GM12878 (cell line): Measurements from ENCODE around the gene AURKAIP1. TPM values are rescaled to one million over a fixed set of nuclear protein-coding genes. Genes with fewer than 3 reads are reported as not detected.

ENCODE experiments used
- ATAC-seq: fragments of 200-7000 bp; cut with Tn5 transposase; 3 replicates; pipeline ENCODE4 v1.9.1; 2020; ENCODE audit warnings: mild to moderate bottlenecking, moderate library complexity
- BruUV-seq: library from RNA; stranded (reverse); fragments of 400-500 nt; replicated peaks from 2 replicates; lab custom pipeline; 2021; lab: Mats Ljungman, UMichigan
- CTCF ChIA-PET: fragments of 300-600 bp; sonication (Branson Sonifier 250); formaldehyde crosslinking; extraction: SDS; loops from one replicate; lab custom pipeline; 2021; ENCODE audit warnings: inconsistent platforms; lab: Yijun Ruan, JAX
- POLR2A ChIA-PET: fragments of 350-600 bp; formaldehyde crosslinking; extraction: SDS; loops from one replicate; lab custom pipeline; 2021; ENCODE audit warnings: inconsistent platforms; lab: Charles Lee
- RAD21 ChIA-PET: fragments of 300-600 bp; sonication (Branson Sonifier 250); formaldehyde crosslinking; loops from one replicate; lab custom pipeline; 2023; ENCODE audit warnings: antibody characterized with exemption; ENCODE audit not compliant: unreplicated experiment; lab: Charles Lee
- SMC1A ChIA-PET: fragments of 300-600 bp; sonication (Branson Sonifier 250); formaldehyde crosslinking; loops from one replicate; lab custom pipeline; 2023; ENCODE audit not compliant: unreplicated experiment, uncharacterized antibody; lab: Charles Lee
- DNase-seq: peaks from one replicate; pipeline ENCODE4 v3.0.0-alpha.2; 2011; ENCODE audit warnings: low read depth, low spot score
- FAIRE-seq: peaks from 3 replicates; lab custom pipeline; 2011; peaks lifted over from hg19 to GRCh38; lab: Jason Lieb, UNC
- H2AFZ ChIP-seq: 2 replicates; pipeline ENCODE4 v1.6.0; 2011; ENCODE audit warnings: low read depth, low read length, control low read depth; ENCODE audit not compliant: control insufficient read depth
- H3K27ac ChIP-seq: 2 replicates; pipeline ENCODE4 v1.5.1; 2011; ENCODE audit warnings: control low read depth; ENCODE audit not compliant: control insufficient read depth, insufficient read depth
- H3K27me3 ChIP-seq, 2 experiments: replicated peaks in 1 of 2; 2 replicates each; pipeline versions ENCODE4 v1.6.0 to v1.6.1; 2011; ENCODE audit warnings: low read length in 1 of 2; ENCODE audit not compliant: control insufficient read depth in 2 of 2, insufficient read depth in 2 of 2
- H3K36me3 ChIP-seq, 2 experiments: 2 replicates each; pipeline ENCODE4 v1.5.1; 2011; ENCODE audit warnings: low read length in 1 of 2; ENCODE audit not compliant: control insufficient read depth in 2 of 2, insufficient read depth in 2 of 2
- H3K4me1 ChIP-seq: 2 replicates; pipeline ENCODE4 v1.6.1; 2011; ENCODE audit warnings: mild to moderate bottlenecking, low read length, moderate library complexity, mixed read lengths; ENCODE audit not compliant: control insufficient read depth, insufficient read depth
- H3K4me2 ChIP-seq: 2 replicates; pipeline ENCODE4 v1.6.0; 2011; ENCODE audit warnings: control low read depth; ENCODE audit not compliant: control insufficient read depth, insufficient read depth
- H3K4me3 ChIP-seq: fragments of 200-600 bp; sonication (generic); 2 replicates; pipeline ENCODE4 v1.5.1; 2016
- H3K79me2 ChIP-seq: 2 replicates; pipeline ENCODE4 v1.6.0; 2011; ENCODE audit warnings: low read length; ENCODE audit not compliant: control insufficient read depth, insufficient read depth
- H3K9ac ChIP-seq: 2 replicates; pipeline ENCODE4 v1.8.0; 2011; ENCODE audit warnings: low read length, control low read depth, mixed read lengths; ENCODE audit not compliant: control insufficient read depth, insufficient read depth
- H3K9me3 ChIP-seq: replicated peaks from 3 replicates; pipeline ENCODE4 v1.5.1; 2011; ENCODE audit warnings: mild to moderate bottlenecking, low read length; ENCODE audit not compliant: control insufficient read depth, insufficient read depth
- H4K20me1 ChIP-seq: 2 replicates; pipeline ENCODE4 v1.6.0; 2011; ENCODE audit not compliant: control insufficient read depth, insufficient read depth
- DPF2 ChIP-seq: fragments of 450-650 bp; IDR thresholded peaks from 2 replicates; pipeline ENCODE4 v1.6.1; 2017; ENCODE audit warnings: mild to moderate bottlenecking
- EGR1 ChIP-seq, 2 experiments: IDR thresholded peaks; 1 replicate in 1 of 2; 2 replicates in 1 of 2; pipeline ENCODE4 v1.6.1; 2011 to 2012; ENCODE audit warnings: low read depth in 2 of 2, low read length in 2 of 2, borderline replicate concordance in 1 of 2, mild to moderate bottlenecking in 1 of 2, moderate library complexity in 1 of 2
- ETV6 ChIP-seq, 2 experiments: fragments of 450-650 bp in 1 of 2; IDR thresholded peaks in 1 of 2; conservative IDR thresholded peaks in 1 of 2; 2 replicates each; pipeline ENCODE4 v1.6.1; 2014; ENCODE audit warnings: antibody characterized with exemption in 1 of 2, borderline replicate concordance in 1 of 2, low read depth in 1 of 2, mild to moderate bottlenecking in 1 of 2, moderate library complexity in 1 of 2
- JUND ChIP-seq: IDR thresholded peaks from 2 replicates; pipeline ENCODE4 v1.6.1; 2012; ENCODE audit warnings: low read depth, mild to moderate bottlenecking, low read length, improper control_type of control experiment, moderate library complexity
- MLLT1 ChIP-seq: fragments of 450-650 bp; IDR thresholded peaks from 2 replicates; pipeline ENCODE4 v1.6.1; 2016; ENCODE audit warnings: mild to moderate bottlenecking
- PAX5 ChIP-seq: IDR thresholded peaks from 2 replicates; pipeline ENCODE4 v1.6.1; 2011; ENCODE audit warnings: low read depth, low read length, borderline replicate concordance
- SMARCA5 ChIP-seq: fragments of 450-650 bp; IDR thresholded peaks from 2 replicates; pipeline ENCODE4 v1.6.1; 2017; ENCODE audit warnings: mild to moderate bottlenecking
- YBX1 ChIP-seq: fragments of 450-650 bp; IDR thresholded peaks from 2 replicates; pipeline ENCODE4 v1.6.1; 2016; ENCODE audit warnings: antibody characterized with exemption
- WGBS: methylation state at CpG from one replicate; pipeline ENCODE4 v1.1.6; 2016; ENCODE audit warnings: low lambda C conversion rate; ENCODE audit not compliant: insufficient replicate concordance, insufficient coverage; ENCODE audit errors: missing lambda C conversion rate; 5-methylcytosine and 5-hydroxymethylcytosine counted together
- in situ Hi-C: fragments of 300-500 bp; cut with MboI; formaldehyde crosslinking; loops from 9 replicates; pipeline ENCODE4 v1.14.3; 2018; ENCODE audit warnings: mixed read lengths
- intact Hi-C: fragments of 100-400 bp; cut with micrococcal nuclease; formaldehyde crosslinking; loops from one replicate; pipeline ENCODE4 v1.14.2; 2022; ENCODE audit not compliant: unreplicated experiment
- polyA plus RNA-seq, 11 experiments: library from polyadenylated mRNA; depleted of rRNA in 4 of 11; unstranded in 6 of 11; stranded (reverse) in 5 of 11; fragments of >200 nt; fragmentation: Nextera tagmentation in 4 of 11; fragmentation: Illumina TruSeq in 1 of 11; extraction: Ambion mirVana in 4 of 11; extraction: Trizol in 1 of 11; gene quantifications; 1 replicate in 1 of 11; 2 replicates in 10 of 11; pipeline versions ENCODE4 v1.2.1 to v1.2.3, GENCODE V29; 2011 to 2016; ENCODE audit warnings: inconsistent platforms in 2 of 11, missing spikeins in 2 of 11, low read depth in 1 of 11
- total RNA-seq, 4 experiments: library from RNA; depleted of rRNA in 3 of 4; stranded (reverse); fragments of >200 nt in 3 of 4; fragmentation: Illumina TruSeq in 1 of 4; extraction: Trizol in 1 of 4; gene quantifications; 2 replicates each; pipeline versions ENCODE4 v1.2.1 to v1.2.3, GENCODE V29; 2013 to 2021
- TF ChIP-seq, protein P1 (sequence below): fragments of 450-650 bp; conservative IDR thresholded peaks from 2 replicates; pipeline ENCODE4 v1.6.1; 2017; ENCODE audit warnings: mild to moderate bottlenecking, moderate library complexity
- TF ChIP-seq, protein P2 (sequence below), 3 experiments: IDR thresholded peaks in 2 of 3; conservative IDR thresholded peaks in 1 of 3; 2 replicates each; pipeline ENCODE4 v1.5.1; 2011; ENCODE audit warnings: low read depth in 3 of 3, low read length in 3 of 3, mild to moderate bottlenecking in 3 of 3, control low read depth in 2 of 3, moderate library complexity in 2 of 3, inconsistent platforms in 1 of 3, mixed read lengths in 1 of 3; ENCODE audit not compliant: control insufficient read depth in 2 of 3, insufficient read depth in 1 of 3; ENCODE audit errors: extremely low read depth in 1 of 3

AURKAIP1 gene
- total and polyA plus RNA-seq, 10 of the 15 experiments (the other 5 are each of a cell fraction or from before 2014, with no cell fraction given) = 6.5 to 366 (median 120) TPM

DNA sequence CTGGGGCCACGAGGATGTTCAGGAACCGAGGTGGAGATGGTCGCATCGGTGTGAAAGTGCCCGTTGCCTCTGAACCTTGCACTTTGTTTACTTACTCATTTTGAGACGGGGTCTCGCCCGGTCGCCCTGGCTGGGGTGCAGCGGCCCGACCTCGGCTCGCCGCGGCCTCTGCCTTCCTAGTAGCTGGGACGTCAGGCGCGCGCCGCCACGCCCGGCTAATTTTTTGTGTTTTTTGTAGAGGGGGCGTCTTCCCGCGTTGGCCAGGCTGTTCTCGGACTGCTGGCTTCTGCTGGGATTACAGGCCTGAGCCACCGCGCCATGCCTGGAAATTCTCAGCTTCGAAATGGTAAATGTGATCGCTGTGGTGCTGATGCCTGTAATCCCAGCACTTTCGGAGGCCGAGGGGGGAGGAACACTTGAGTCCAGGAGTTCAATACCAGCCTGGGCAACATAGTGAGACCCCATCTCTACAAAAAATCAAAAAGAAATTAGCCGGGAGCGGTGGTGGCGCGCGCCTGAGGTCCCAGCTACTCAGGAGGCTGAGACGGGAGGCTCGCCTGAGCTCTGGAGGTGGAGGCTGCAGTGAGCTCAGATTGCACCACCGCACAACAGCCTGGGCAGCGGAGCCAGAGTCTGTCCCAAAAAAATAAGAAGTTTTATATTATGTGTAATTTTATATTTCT lies 32.8 kb upstream of the AURKAIP1 start:
- peaks cover 46% of the 10 kb centered on the region for H3K79me2 ChIP-seq
- in situ Hi-C loops = no loop called here
- WGBS = 19% methylated on average over 34 of the region's 41 CpGs

More for the DNA sequence above, 32.8 kb upstream of the AURKAIP1 start:
- BruUV-seq = no TSS peak
- H3K27me3 ChIP-seq = no peaks in the 10 kb centered on the region
- peaks cover 10% of the 10 kb centered on the region for H3K9me3 ChIP-seq
- ChIA-PET CTCF (interaction anchor here (0.6 to 2.3 kb wide), 8 partner anchors 9 to 98 kb away, joined by 3 to 7 read pairs (median 4); partner anchors contain the start of genes AURKAIP1 and CCNL2), POLR2A (interaction anchor here (0.7 to 2.7 kb wide), 5 partner anchors 9 to 32 kb away, joined by 3 to 15 read pairs (median 4); partner anchors contain the start of genes ANKRD65, AURKAIP1, CCNL2 and VWA1), RAD21 (interaction anchor here (1.2 to 1.6 kb wide), 3 partner anchors 30 to 34 kb away, joined by 3 to 8 read pairs (median 4); no protein-coding TSS in a partner anchor), SMC1A (interaction anchor here (0.8 to 1.1 kb wide), 5 partner anchors 9 to 33 kb away, joined by 3 to 5 read pairs (median 4); partner anchors contain the start of gene AURKAIP1)
- peaks cover 16% of the 10 kb centered on the region for H3K4me1 ChIP-seq
- peak overlapping the region; percentile 98 for H3K4me3 ChIP-seq
- H3K27ac ChIP-seq = peak overlapping the region; percentile 93
- no peak for FAIRE-seq
- H3K4me2 ChIP-seq = peak overlapping the region; percentile 70
- intact Hi-C loops = loop anchor here (2.0 kb wide), 1 partner anchor 33 kb away; no protein-coding TSS in a partner anchor
- H3K9ac ChIP-seq = peak overlapping the region; percentile 97
- peak overlapping the region; percentile 75; the same call in 1 of the 2 replicates for H2AFZ ChIP-seq
- TF ChIP-seq ETV6 (conservative IDR thresholded peaks at IDR 0.05 in 1 of 2, IDR thresholded peaks at IDR 0.05 in 1 of 2; ENCODE audit: borderline replicate concordance in 1 of 2, low read depth in 1 of 2) (no peak), SMARCA5 (0 out of 2 replicates have a peak, but pooled peaks have one; percentile 7), EGR1 (IDR thresholded peaks at IDR 0.05; ENCODE audit: borderline replicate concordance in 1 of 2, low read depth in 2 of 2, low read length in 2 of 2) (0 out of 3 replicates have a peak, but pooled peaks of 1 of the 2 experiments have one; percentile 32), PAX5 (peak; percentile 69; the same call in 1 of the 2 replicates), YBX1 (no peak), MLLT1 (peak; percentile 84), DPF2 (peak; percentile 31; the same call in 1 of the 2 replicates), JUND (0 out of 2 replicates have a peak, but pooled peaks have one; percentile 1)
- TF ChIP-seq, protein P1, sequence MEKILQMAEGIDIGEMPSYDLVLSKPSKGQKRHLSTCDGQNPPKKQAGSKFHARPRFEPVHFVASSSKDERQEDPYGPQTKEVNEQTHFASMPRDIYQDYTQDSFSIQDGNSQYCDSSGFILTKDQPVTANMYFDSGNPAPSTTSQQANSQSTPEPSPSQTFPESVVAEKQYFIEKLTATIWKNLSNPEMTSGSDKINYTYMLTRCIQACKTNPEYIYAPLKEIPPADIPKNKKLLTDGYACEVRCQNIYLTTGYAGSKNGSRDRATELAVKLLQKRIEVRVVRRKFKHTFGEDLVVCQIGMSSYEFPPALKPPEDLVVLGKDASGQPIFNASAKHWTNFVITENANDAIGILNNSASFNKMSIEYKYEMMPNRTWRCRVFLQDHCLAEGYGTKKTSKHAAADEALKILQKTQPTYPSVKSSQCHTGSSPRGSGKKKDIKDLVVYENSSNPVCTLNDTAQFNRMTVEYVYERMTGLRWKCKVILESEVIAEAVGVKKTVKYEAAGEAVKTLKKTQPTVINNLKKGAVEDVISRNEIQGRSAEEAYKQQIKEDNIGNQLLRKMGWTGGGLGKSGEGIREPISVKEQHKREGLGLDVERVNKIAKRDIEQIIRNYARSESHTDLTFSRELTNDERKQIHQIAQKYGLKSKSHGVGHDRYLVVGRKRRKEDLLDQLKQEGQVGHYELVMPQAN = 0 out of 2 replicates have a peak, but pooled peaks have one; percentile 36
- TF ChIP-seq, protein P2, sequence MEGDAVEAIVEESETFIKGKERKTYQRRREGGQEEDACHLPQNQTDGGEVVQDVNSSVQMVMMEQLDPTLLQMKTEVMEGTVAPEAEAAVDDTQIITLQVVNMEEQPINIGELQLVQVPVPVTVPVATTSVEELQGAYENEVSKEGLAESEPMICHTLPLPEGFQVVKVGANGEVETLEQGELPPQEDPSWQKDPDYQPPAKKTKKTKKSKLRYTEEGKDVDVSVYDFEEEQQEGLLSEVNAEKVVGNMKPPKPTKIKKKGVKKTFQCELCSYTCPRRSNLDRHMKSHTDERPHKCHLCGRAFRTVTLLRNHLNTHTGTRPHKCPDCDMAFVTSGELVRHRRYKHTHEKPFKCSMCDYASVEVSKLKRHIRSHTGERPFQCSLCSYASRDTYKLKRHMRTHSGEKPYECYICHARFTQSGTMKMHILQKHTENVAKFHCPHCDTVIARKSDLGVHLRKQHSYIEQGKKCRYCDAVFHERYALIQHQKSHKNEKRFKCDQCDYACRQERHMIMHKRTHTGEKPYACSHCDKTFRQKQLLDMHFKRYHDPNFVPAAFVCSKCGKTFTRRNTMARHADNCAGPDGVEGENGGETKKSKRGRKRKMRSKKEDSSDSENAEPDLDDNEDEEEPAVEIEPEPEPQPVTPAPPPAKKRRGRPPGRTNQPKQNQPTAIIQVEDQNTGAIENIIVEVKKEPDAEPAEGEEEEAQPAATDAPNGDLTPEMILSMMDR (IDR thresholded peaks at IDR 0.05 in 2 of 3, conservative IDR thresholded peaks at IDR 0.05 in 1 of 3; ENCODE audit: control insufficient read depth in 2 of 3, extremely low read depth in 1 of 3, insufficient read depth in 1 of 3, low read depth in 3 of 3, low read length in 3 of 3) = 0 out of 6 replicates have a peak, but pooled peaks of 1 of the 3 experiments have one; percentile 16
- ATAC-seq = peak; percentile 44
- DNase-seq = no peak
- no peaks in the 10 kb centered on the region for H4K20me1 ChIP-seq
- H3K36me3 ChIP-seq = peaks cover 2 to 8% of the 10 kb centered on the region in 2 experiments; a peak in 3 of 4 replicates
